22Rv1 (cell line): Measurements from ENCODE around the gene CSPG4.

Experiments
- CTCF ChIP-seq: fragments of 450-650 bp; IDR thresholded peaks from 2 replicates; pipeline ENCODE4 v1.5.1; 2017; ENCODE audit warnings: mild to moderate bottlenecking
- ZFX ChIP-seq: fragments of 450-650 bp; IDR thresholded peaks from 2 replicates; pipeline ENCODE4 v1.6.1; 2017; ENCODE audit warnings: antibody characterized with exemption, borderline replicate concordance

DNA sequence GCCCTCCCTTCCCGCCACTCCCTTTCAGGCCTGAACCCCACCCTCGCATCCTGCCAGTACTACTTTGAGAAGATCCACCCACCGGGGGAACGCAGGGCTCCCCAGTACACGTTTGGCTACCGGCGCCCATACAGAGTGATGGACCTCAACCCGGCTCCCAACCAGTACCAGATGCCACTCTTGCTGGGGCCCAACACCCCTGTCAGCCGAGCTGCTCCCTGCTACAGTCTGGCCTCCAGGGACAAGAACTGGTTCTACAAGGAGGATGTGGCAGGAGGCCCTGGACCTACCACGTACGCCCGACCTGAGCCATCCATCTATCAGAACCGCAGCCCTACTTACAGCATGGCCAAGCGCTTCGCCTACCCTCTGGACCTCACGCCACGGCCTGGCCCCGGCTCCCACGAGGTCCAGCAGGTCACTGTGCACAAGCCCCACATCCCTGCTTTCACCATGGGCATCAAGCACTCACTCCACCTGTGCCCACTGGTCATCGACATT is 14.4 kb upstream of the CSPG4 start:
- TF ChIP-seq CTCF = no peak
- TF ChIP-seq ZFX = no peak
